HepG2 (cell line): ENCODE results near the gene ADGRL3. TPM values are rescaled to one million over a fixed set of nuclear protein-coding genes. Genes with fewer than 3 reads are reported as not detected.

Source experiments
- ATF2 ChIP-seq: sonication (generic); formaldehyde crosslinking; IDR thresholded peaks from 2 replicates; pipeline ENCODE4 v1.4.0; 2020; ENCODE audit warnings: missing genetic modification reagents
- MIER2 ChIP-seq: IDR thresholded peaks from 2 replicates; pipeline ENCODE4 v1.6.1; 2016; ENCODE audit warnings: missing biosample characterization, missing genetic modification reagents
- RBM22 ChIP-seq: fragments of 200-400 bp; formaldehyde crosslinking; optimal IDR thresholded peaks from 2 replicates; pipeline ENCODE3; 2017; ENCODE audit warnings: mild to moderate bottlenecking, low read length, moderate library complexity
- RERE ChIP-seq: IDR thresholded peaks from 2 replicates; pipeline ENCODE4 v1.6.1; 2016; ENCODE audit warnings: low read depth, missing genetic modification reagents, missing compliant biosample characterization
- TCF7 ChIP-seq: sonication (generic); IDR thresholded peaks from 2 replicates; pipeline ENCODE4 v1.6.1; 2016; ENCODE audit warnings: antibody characterized with exemption, low read depth
- ZHX2 ChIP-seq, 2 experiments: sonication (generic) in 1 of 2; formaldehyde crosslinking in 1 of 2; IDR thresholded peaks; 2 replicates each; pipeline versions ENCODE4 v1.6.1 to v1.9.0; 2014 to 2022; ENCODE audit warnings: antibody characterized with exemption in 1 of 2, borderline replicate concordance in 1 of 2, inconsistent platforms in 1 of 2, low read depth in 1 of 2, missing genetic modification reagents in 1 of 2
- polyA plus RNA-seq, 8 experiments: library from polyadenylated mRNA; depleted of rRNA in 3 of 8; stranded (reverse) in 7 of 8; unstranded in 1 of 8; fragments of >200 nt; fragmentation: Illumina TruSeq in 4 of 8; extraction: Trizol in 4 of 8; gene quantifications; 2 replicates each; pipeline versions ENCODE4 v1.2.1 to v1.2.3, GENCODE V29; 2011 to 2016; ENCODE audit warnings: low read depth in 4 of 8, missing spikeins in 1 of 8, mixed read lengths in 1 of 8; ENCODE audit not compliant: insufficient read depth in 1 of 8
- total RNA-seq, 5 experiments: library from RNA; depleted of rRNA; stranded (reverse); fragments of >200 nt; fragmentation: Illumina TruSeq; extraction: Trizol; gene quantifications; 2 replicates each; pipeline ENCODE4 v1.2.3, GENCODE V29; 2016; ENCODE audit warnings: low read depth in 1 of 5
- TF ChIP-seq, protein P1 (sequence below): sonication (generic); formaldehyde crosslinking; IDR thresholded peaks from 2 replicates; pipeline ENCODE4 v1.4.0; 2020; ENCODE audit warnings: missing genetic modification reagents
- TF ChIP-seq, protein P2 (sequence below): sonication (generic); formaldehyde crosslinking; IDR thresholded peaks from 2 replicates; pipeline ENCODE4 v1.4.0; 2020; ENCODE audit warnings: mild to moderate bottlenecking, missing genetic modification reagents

Gene ADGRL3
- total and polyA plus RNA-seq, 2 of the 13 experiments (the other 11 are each of a cell fraction or from before 2014, with no cell fraction given) = 0.04 to 0.05 TPM

DNA sequence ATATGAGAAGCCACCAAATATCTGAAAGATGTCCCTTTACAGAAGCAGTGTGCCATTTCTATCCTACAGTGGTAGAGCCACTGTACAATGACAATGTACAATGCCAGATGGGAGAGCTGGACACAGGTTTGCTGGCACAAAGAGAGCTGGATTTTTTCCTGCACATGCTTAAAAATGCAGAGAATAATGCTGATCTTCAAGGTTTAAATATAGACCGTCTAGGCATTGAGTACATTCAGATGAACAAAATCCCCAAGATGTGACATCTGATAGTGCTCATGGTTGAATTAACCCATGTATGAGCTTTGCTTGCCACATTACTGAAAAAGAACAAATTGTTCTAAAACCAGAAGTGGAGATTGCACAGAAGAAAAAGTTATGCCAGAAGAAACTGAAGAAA is 11.7 kb downstream of the ADGRL3 start (continued):
- TF ChIP-seq, protein P1, sequence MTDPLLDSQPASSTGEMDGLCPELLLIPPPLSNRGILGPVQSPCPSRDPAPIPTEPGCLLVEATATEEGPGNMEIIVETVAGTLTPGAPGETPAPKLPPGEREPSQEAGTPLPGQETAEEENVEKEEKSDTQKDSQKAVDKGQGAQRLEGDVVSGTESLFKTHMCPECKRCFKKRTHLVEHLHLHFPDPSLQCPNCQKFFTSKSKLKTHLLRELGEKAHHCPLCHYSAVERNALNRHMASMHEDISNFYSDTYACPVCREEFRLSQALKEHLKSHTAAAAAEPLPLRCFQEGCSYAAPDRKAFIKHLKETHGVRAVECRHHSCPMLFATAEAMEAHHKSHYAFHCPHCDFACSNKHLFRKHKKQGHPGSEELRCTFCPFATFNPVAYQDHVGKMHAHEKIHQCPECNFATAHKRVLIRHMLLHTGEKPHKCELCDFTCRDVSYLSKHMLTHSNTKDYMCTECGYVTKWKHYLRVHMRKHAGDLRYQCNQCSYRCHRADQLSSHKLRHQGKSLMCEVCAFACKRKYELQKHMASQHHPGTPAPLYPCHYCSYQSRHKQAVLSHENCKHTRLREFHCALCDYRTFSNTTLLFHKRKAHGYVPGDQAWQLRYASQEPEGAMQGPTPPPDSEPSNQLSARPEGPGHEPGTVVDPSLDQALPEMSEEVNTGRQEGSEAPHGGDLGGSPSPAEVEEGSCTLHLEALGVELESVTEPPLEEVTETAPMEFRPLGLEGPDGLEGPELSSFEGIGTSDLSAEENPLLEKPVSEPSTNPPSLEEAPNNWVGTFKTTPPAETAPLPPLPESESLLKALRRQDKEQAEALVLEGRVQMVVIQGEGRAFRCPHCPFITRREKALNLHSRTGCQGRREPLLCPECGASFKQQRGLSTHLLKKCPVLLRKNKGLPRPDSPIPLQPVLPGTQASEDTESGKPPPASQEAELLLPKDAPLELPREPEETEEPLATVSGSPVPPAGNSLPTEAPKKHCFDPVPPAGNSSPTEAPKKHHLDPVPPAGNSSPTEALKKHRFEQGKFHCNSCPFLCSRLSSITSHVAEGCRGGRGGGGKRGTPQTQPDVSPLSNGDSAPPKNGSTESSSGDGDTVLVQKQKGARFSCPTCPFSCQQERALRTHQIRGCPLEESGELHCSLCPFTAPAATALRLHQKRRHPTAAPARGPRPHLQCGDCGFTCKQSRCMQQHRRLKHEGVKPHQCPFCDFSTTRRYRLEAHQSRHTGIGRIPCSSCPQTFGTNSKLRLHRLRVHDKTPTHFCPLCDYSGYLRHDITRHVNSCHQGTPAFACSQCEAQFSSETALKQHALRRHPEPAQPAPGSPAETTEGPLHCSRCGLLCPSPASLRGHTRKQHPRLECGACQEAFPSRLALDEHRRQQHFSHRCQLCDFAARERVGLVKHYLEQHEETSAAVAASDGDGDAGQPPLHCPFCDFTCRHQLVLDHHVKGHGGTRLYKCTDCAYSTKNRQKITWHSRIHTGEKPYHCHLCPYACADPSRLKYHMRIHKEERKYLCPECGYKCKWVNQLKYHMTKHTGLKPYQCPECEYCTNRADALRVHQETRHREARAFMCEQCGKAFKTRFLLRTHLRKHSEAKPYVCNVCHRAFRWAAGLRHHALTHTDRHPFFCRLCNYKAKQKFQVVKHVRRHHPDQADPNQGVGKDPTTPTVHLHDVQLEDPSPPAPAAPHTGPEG = no peak
- TF ChIP-seq, protein P2, sequence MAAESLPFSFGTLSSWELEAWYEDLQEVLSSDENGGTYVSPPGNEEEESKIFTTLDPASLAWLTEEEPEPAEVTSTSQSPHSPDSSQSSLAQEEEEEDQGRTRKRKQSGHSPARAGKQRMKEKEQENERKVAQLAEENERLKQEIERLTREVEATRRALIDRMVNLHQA = no peak
- TF ChIP-seq ZHX2 (IDR thresholded peaks at IDR 0.05; ENCODE audit: low read depth) (no peak), ZHX2 (CRISPR knock-in tag; IDR thresholded peaks at IDR 0.05; ENCODE audit: borderline replicate concordance) (no peak), RERE (CRISPR knock-in tag) (no peak), MIER2 (CRISPR knock-in tag) (no peak), RBM22 (no peak), ATF2 (CRISPR knock-in tag) (no peak), TCF7 (no peak)
